ENCODE data around the gene BHLHE23. TPM values are rescaled to one million over a fixed set of nuclear protein-coding genes. Genes with fewer than 3 reads are reported as not detected.

Gene BHLHE23
- total RNA-seq, 2 experiments from 2014 or later: not detected

DNA sequence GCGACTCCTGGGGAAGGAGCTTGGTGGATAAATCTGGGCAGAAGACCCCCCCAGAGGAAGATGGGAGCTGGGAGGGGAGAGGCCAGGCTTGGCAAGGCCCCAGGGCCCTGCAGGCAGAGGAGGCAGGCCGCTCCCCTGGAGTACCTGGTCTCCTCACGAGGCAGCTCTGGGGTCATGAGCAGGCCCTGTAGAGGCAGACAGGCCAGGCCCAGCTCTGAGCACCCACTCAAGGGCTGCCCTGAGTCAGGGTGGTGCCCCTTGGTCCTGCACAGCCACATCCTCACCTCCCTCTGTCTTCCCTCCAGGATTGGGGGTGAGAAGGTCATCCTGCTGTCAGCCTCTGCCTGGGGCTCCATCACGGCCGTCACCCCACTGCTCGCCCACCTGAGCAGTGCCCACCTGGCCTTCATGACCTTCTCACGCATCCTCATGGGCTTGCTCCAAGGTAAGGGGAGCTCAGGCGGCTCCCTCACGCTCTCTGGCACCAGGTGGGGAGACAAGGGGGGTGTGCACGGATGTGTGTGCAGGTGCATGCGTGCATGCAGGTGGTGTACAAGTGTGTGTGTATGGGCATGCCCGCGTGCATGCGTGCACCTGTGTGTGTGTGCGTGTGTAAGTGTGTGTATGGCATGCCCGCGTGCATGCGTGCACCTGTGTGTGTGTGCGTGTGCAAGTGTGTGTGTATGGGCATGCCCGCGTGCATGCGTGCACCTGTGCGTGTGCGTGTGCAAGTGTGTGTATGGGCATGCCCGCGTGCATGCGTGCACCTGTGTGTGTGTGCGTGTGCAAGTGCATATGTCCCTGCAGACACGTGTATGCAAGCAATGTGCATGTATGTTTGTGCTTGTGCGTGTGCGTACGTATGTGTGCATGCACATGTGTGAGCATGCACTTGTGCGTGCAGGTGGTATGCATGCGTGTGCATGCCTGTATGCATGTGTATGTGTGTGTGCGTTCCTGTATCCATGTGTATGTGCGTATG lies 49.3 kb downstream of the BHLHE23 start:
- ChIA-PET CTCF (interaction anchor here (1.1 kb wide), 1 partner anchor 52 kb away, joined by 3 read pairs; no protein-coding TSS in a partner anchor), POLR2A (no interaction called here)

GRCh38 chr20:62956387-62957135 lies 50.2 kb downstream of the BHLHE23 start:
- CTCF ChIA-PET: interaction anchor here (1.1 kb wide), 1 partner anchor 52 kb away, joined by 3 read pairs; no protein-coding TSS in a partner anchor

More at GRCh38 chr20:62956387-62957135, 50.2 kb downstream of the BHLHE23 start:
- POLR2A ChIA-PET: no interaction called here

Other genes with a start within 250 kb of the BHLHE23 start
- gene MRGBP, start 210.5 kb downstream of the BHLHE23 start, total RNA-seq: 10 to 100 TPM; 17.8 to 18.1 TPM
- gene OGFR, start 202.1 kb downstream of the BHLHE23 start, total RNA-seq: 10 to 100 TPM; 53.5 to 54.1 TPM
- gene COL9A3, start 189.9 kb downstream of the BHLHE23 start, total RNA-seq: not detected
- 1 to 10 TPM; 6.2 to 6.5 TPM for gene TCFL5, start 145.1 kb downstream of the BHLHE23 start, total RNA-seq
- 10 to 100 TPM; 48.1 to 49.6 TPM for gene DIDO1, start 80.5 kb downstream of the BHLHE23 start, total RNA-seq
- gene GID8, start 68.8 kb downstream of the BHLHE23 start, total RNA-seq: 10 to 100 TPM; 44.2 to 45.2 TPM
- gene SLC17A9, start 54.3 kb downstream of the BHLHE23 start, total RNA-seq: 10 to 100 TPM; 47.3 to 48.5 TPM
- 10 to 100 TPM; 42.6 to 43.9 TPM for gene YTHDF1, start 209.2 kb upstream of the BHLHE23 start, total RNA-seq
- not detected for gene BIRC7, start 228.9 kb upstream of the BHLHE23 start, total RNA-seq
- not detected for gene NKAIN4, start 247.5 kb upstream of the BHLHE23 start, total RNA-seq